Measurements from ENCODE around the gene N4BP2.

DNA sequence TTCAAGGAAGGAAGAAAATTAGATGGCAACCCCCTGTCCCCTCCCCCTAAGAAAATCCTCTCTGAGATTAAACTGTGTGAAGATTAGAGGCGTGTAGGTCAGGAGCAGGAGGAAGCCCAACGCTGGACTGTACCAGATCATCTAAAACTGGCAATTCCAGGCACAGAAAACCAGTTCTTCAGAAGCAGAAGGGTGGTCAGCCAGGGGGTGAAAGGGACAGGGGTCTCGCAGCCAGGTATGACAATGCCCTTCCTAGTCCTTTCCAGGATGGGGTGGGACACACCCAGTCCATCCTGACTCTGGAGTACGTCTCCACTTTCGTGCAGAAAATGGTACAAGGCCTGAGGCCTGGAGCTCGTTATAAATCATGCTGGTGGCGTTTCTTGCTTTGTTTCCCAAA lies 136.9 kb downstream of the N4BP2 start:
- no peak for TF ChIP-seq EZH2 (IDR thresholded peaks at IDR 0.05; ENCODE audit: borderline replicate concordance, low read length)
- no peak for TF ChIP-seq CTCF (IDR thresholded peaks at IDR 0.05; ENCODE audit: low read length)

Data from OCI-LY1 (cell line).